ENCODE results near the gene PRKCA. TPM values are rescaled to one million over a fixed set of nuclear protein-coding genes. Genes with fewer than 3 reads are reported as not detected.

Gene PRKCA
- total RNA-seq, 4 donors from 2014 or later: 26.0 to 89.0 (median 32.8) TPM

DNA sequence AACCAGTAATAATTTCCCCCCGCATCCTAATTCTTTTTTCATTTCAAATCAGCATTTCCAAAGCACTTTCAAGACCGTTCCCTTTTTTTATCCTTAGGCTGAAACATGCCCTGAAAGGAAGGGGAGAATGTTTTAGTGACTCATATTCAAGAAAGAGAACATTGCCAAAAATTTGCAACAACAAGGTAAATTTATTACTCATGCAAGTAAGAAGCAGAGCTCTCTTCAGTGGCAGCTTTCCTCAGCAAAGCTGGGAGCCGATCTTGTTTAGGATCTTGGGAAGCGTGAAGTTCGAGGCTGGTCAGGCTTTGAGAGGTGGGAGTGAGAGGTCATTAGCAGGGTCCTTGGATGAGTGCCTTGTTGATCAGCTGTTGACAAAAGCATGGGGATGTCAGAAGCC is 129.5 kb downstream of the PRKCA start:
- no peaks in the 10 kb centered on the region for H3K27me3 ChIP-seq
- WGBS, 2 donors (ENCODE audit: low coverage in 1 of 2): 30 to 40% methylated on average over 5 of the region's 5 CpGs
- H3K36me3 ChIP-seq: no peaks in the 10 kb centered on the region
- TF ChIP-seq, protein P1, sequence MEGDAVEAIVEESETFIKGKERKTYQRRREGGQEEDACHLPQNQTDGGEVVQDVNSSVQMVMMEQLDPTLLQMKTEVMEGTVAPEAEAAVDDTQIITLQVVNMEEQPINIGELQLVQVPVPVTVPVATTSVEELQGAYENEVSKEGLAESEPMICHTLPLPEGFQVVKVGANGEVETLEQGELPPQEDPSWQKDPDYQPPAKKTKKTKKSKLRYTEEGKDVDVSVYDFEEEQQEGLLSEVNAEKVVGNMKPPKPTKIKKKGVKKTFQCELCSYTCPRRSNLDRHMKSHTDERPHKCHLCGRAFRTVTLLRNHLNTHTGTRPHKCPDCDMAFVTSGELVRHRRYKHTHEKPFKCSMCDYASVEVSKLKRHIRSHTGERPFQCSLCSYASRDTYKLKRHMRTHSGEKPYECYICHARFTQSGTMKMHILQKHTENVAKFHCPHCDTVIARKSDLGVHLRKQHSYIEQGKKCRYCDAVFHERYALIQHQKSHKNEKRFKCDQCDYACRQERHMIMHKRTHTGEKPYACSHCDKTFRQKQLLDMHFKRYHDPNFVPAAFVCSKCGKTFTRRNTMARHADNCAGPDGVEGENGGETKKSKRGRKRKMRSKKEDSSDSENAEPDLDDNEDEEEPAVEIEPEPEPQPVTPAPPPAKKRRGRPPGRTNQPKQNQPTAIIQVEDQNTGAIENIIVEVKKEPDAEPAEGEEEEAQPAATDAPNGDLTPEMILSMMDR (IDR thresholded peaks at IDR 0.05): no peak
- peak; percentile 75 for TF ChIP-seq POLR2AphosphoS5 (IDR thresholded peaks at IDR 0.05)
- TF ChIP-seq EP300 (IDR thresholded peaks at IDR 0.05): no peak
- TF ChIP-seq POLR2A (IDR thresholded peaks at IDR 0.05): no peak
- no peaks in the 10 kb centered on the region for H3K9me3 ChIP-seq
- peak overlapping the region; percentile 40 to 81 (median 72) for H3K27ac ChIP-seq
- no peak for ATAC-seq
- H3K4me1 ChIP-seq: peaks cover 2 to 44% (median 18%) of the 10 kb centered on the region in 3 donors
- H3K4me3 ChIP-seq: no peak overlapping the region

DNA sequence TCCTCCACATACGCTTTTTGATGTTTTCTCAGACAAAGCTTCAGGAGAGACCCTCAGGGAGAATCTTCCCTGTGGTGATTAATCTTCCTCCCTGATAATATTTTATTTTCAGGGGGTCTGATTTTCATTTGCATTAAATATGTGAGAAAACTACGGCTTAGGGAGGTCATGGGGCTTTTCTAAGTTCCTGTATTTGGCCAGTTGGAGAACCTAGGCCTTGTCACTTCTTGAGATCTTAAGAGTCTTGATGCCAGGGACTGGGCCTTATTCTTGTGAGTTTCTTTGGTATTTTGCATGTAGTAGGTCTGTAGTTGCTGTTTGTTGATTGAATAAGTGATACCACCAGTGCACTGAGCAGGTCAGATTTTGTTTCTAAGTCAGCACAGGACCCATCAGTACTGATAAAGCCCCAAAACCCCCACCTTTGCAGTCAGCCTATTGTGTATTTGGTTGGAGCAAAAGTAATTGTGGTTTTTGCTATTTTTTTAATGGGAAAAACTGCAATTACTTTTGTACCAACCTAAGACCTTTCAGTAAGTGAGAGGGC is 130.1 kb downstream of the PRKCA start:
- WGBS, 2 donors (ENCODE audit: low coverage in 1 of 2): 46 to 60% methylated on average over 2 of the region's 2 CpGs
- Histone ChIP-seq H3K27ac (peak overlapping the region in 3 of 4 donors; percentile 72 to 81 (median 73)), H3K36me3 (no peaks in the 10 kb centered on the region), H3K4me3 (no peak overlapping the region), H3K27me3 (no peaks in the 10 kb centered on the region), H3K4me1 (peaks cover 2 to 50% (median 20%) of the 10 kb centered on the region in 3 donors), H3K9me3 (no peaks in the 10 kb centered on the region)
- ATAC-seq: no peak
- TF ChIP-seq POLR2AphosphoS5 (IDR thresholded peaks at IDR 0.05) (no peak), EP300 (IDR thresholded peaks at IDR 0.05) (no peak), POLR2A (IDR thresholded peaks at IDR 0.05) (no peak)
- TF ChIP-seq, protein P1 (IDR thresholded peaks at IDR 0.05): no peak

DNA sequence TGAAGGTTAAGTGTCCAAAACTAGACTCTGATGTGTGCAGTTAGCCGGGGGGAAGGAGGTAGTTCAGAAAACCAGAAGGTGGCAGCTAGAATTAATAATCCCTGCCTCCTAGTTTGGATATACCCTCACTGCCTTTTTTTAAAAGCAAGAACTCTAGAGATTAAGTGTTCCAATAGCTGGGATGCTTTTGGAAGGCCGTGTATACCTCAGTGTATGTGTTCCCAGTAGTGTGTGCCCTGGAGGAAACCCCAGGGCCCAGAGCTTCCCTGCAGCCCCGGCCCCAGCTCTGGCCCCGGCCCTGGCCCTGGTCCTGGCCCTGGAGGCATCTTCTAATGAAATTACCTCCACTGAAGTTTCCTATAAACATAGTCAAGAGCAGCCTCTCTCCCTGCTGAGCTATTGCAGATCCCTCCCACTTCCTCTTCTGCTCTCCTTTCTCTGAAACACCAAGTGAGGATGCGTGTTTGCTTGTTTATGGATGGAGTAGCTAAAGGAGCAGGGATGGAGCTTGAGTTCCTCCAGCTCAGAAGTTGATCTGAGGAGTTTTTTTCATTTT is 130.7 kb downstream of the PRKCA start:
- Histone ChIP-seq H3K27ac (peak overlapping the region in 3 of 4 donors; percentile 72 to 81 (median 73)), H3K4me1 (peaks cover 2 to 56% (median 20%) of the 10 kb centered on the region in 3 donors), H3K36me3 (no peaks in the 10 kb centered on the region), H3K9me3 (no peaks in the 10 kb centered on the region), H3K27me3 (no peaks in the 10 kb centered on the region), H3K4me3 (no peak overlapping the region)
- peak; percentile 52 for ATAC-seq
- TF ChIP-seq, protein P1 (IDR thresholded peaks at IDR 0.05): peak in 1 of 4 experiments; percentile 13
- TF ChIP-seq POLR2A (IDR thresholded peaks at IDR 0.05) (no peak), POLR2AphosphoS5 (IDR thresholded peaks at IDR 0.05) (peak; percentile 63), EP300 (IDR thresholded peaks at IDR 0.05) (no peak)
- 18 to 41% methylated on average over 3 to 5 of the region's 5 CpGs for WGBS, 2 donors (ENCODE audit: low coverage in 1 of 2)

DNA sequence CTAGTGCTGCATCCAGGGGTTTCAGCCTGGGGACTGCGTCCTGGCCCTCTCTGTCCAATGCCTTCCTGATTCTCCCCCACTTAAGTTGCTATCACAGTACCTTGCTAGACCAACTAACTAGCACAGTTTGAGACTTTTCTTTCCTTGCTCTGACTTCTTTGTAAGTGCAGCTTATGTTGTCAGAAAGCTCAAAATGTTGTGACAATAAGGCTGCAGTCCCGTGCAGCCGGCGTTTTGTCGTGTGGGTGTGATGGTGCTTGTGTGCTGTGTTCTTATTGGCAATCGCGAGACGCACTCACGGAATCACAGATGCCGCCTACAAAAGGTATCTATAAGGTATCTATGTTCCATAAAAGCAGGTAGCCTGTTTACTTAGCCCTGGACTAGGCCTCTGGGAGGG is 132.8 kb downstream of the PRKCA start:
- Histone ChIP-seq H3K4me1 (peaks cover 2 to 57% (median 20%) of the 10 kb centered on the region in 3 donors), H3K27ac (no peak overlapping the region), H3K9me3 (no peaks in the 10 kb centered on the region), H3K4me3 (no peak overlapping the region), H3K36me3 (no peaks in the 10 kb centered on the region), H3K27me3 (no peaks in the 10 kb centered on the region)
- TF ChIP-seq POLR2A (IDR thresholded peaks at IDR 0.05) (no peak), EP300 (IDR thresholded peaks at IDR 0.05) (no peak), POLR2AphosphoS5 (IDR thresholded peaks at IDR 0.05) (no peak)
- TF ChIP-seq, protein P1 (IDR thresholded peaks at IDR 0.05): no peak
- WGBS, 2 donors (ENCODE audit: low coverage in 1 of 2): 97 to 100% methylated on average over 2 to 5 of the region's 10 CpGs
- no peak for ATAC-seq

DNA sequence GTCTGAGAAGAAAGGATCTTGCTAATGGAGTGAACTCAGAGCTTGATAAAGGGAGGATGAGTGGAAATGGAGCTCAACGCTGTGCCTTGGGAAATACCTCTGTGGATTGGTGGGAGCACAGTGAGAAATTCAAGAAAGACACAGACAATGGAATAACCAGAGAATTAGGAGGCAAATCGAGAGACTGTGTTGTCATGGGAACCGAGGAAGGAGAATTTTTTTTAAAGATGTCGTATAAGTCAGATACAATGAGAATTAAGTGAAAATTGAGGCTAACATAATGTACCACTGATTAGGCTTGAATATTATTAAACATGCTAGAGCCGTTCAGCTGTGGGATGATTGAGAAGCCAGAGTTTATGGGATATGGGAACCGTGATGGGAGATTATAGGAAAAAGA is 134.2 kb downstream of the PRKCA start:
- no peaks in the 10 kb centered on the region for H3K36me3 ChIP-seq
- 71 to 83% methylated on average over 6 of the region's 6 CpGs for WGBS, 2 donors (ENCODE audit: low coverage in 1 of 2)
- no peak overlapping the region for H3K4me3 ChIP-seq
- no peak for TF ChIP-seq EP300 (IDR thresholded peaks at IDR 0.05)
- TF ChIP-seq, protein P1 (IDR thresholded peaks at IDR 0.05): no peak
- no peak for TF ChIP-seq POLR2AphosphoS5 (IDR thresholded peaks at IDR 0.05)
- no peak for TF ChIP-seq POLR2A (IDR thresholded peaks at IDR 0.05)
- H3K9me3 ChIP-seq: no peaks in the 10 kb centered on the region
- H3K4me1 ChIP-seq: peaks cover 2 to 51% (median 17%) of the 10 kb centered on the region in 3 donors
- no peaks in the 10 kb centered on the region for H3K27me3 ChIP-seq
- no peak overlapping the region for H3K27ac ChIP-seq
- no peak for ATAC-seq

All from gastroesophageal sphincter (tissue), 4 donors.